Measurements from ENCODE around the gene NUPR1.
"Not testable (repeated sequence)": the region's sequence is repeated elsewhere in the genome, so short reads cannot be mapped to it uniquely, and the experiment has no call there.

The NUPR1 gene

GRCh38 chr16:28527100-28527785, 11.5 kb downstream of the NUPR1 start:
- DNase-seq (ENCODE audit: low spot score), result not testable (repeated sequence)

- no peak for DNase-seq (ENCODE audit: low spot score)
Measured at GRCh38 chr16:28526201-28527099, 12.3 kb downstream of the NUPR1 start.

GRCh38 chr16:28524681-28525171, 14.0 kb downstream of the NUPR1 start:
- DNase-seq (ENCODE audit: low spot score), result no peak

GRCh38 chr16:28522792-28523191, 16.0 kb downstream of the NUPR1 start:
- DNase-seq (ENCODE audit: low spot score), result no peak

- no peak for DNase-seq (ENCODE audit: low spot score)
Measured at GRCh38 chr16:28521436-28521835, 17.3 kb downstream of the NUPR1 start.

GRCh38 chr16:28520672-28521071, 18.1 kb downstream of the NUPR1 start:
- no peak for DNase-seq (ENCODE audit: low spot score)

- DNase-seq (ENCODE audit: low spot score), result no peak
Measured at GRCh38 chr16:28514246-28514645, 24.5 kb downstream of the NUPR1 start.

- no peak for DNase-seq (ENCODE audit: low spot score)
Measured at GRCh38 chr16:28513484-28514181, 25.1 kb downstream of the NUPR1 start.

GRCh38 chr16:28511801-28512789, 26.7 kb downstream of the NUPR1 start:
- no peak for DNase-seq (ENCODE audit: low spot score)

GRCh38 chr16:28511031-28511430, 27.7 kb downstream of the NUPR1 start:
- no peak for DNase-seq (ENCODE audit: low spot score)

- DNase-seq (ENCODE audit: low spot score), result no peak
Measured at GRCh38 chr16:28505489-28506137, 33.2 kb downstream of the NUPR1 start.

GRCh38 chr16:28504707-28505404, 33.9 kb downstream of the NUPR1 start:
- DNase-seq (ENCODE audit: low spot score), result no peak

- DNase-seq (ENCODE audit: low spot score), result no peak
Measured at GRCh38 chr16:28503470-28504259, 35.1 kb downstream of the NUPR1 start.

- DNase-seq (ENCODE audit: low spot score), result no peak
Measured at GRCh38 chr16:28502290-28502689, 36.5 kb downstream of the NUPR1 start.

- DNase-seq (ENCODE audit: low spot score), result no peak
Measured at GRCh38 chr16:28501258-28502232, 37.2 kb downstream of the NUPR1 start.

GRCh38 chr16:28500476-28501180, 38.1 kb downstream of the NUPR1 start:
- not testable (repeated sequence) for DNase-seq (ENCODE audit: low spot score)

- DNase-seq (ENCODE audit: low spot score), result no peak
Measured at GRCh38 chr16:28499854-28500253, 38.9 kb downstream of the NUPR1 start.
